IMR-90 (cell line): Measurements from ENCODE around the gene EMILIN2. TPM values are rescaled to one million over a fixed set of nuclear protein-coding genes. Genes with fewer than 3 reads are reported as not detected.

Source experiments
- ATAC-seq: fragments of 200-7000 bp; cut with Tn5 transposase; 2 replicates; pipeline ENCODE4 v1.9.1; 2020; ENCODE audit warnings: low read depth, mild to moderate bottlenecking, moderate library complexity
- BruUV-seq: library from RNA; stranded (reverse); fragments of 400-500 nt; replicated peaks from 2 replicates; lab custom pipeline; 2021; lab: Mats Ljungman, UMichigan
- CTCF ChIA-PET: fragments of 300-600 bp; formaldehyde crosslinking; extraction: SDS; loops from one replicate; lab custom pipeline; 2021; ENCODE audit warnings: antibody characterized with exemption; lab: Yijun Ruan, JAX
- POLR2A ChIA-PET: fragments of 300-600 bp; sonication (Branson Sonifier 250); formaldehyde crosslinking; loops from one replicate; lab custom pipeline; 2022; ENCODE audit warnings: antibody characterized with exemption; ENCODE audit not compliant: unreplicated experiment; lab: Charles Lee
- DNase-seq: peaks from one replicate; pipeline ENCODE4 v3.0.0; 2013
- H2AFZ ChIP-seq: replicated peaks from 2 replicates; pipeline ENCODE3; 2013; ENCODE audit warnings: low read length, mild to moderate bottlenecking; ENCODE audit not compliant: poor library complexity
- H2AK5ac ChIP-seq: 2 replicates; pipeline ENCODE4 v1.6.1; 2013; ENCODE audit warnings: low read depth, low read length, inconsistent platforms
- H2AK9ac ChIP-seq: replicated peaks from 2 replicates; pipeline ENCODE3; 2013; ENCODE audit warnings: mild to moderate bottlenecking, low read depth, low read length, moderate library complexity; ENCODE audit not compliant: poor library complexity
- H2BK120ac ChIP-seq: 2 replicates; pipeline ENCODE4 v1.6.1; 2013; ENCODE audit warnings: low read depth, low read length, inconsistent platforms
- H2BK15ac ChIP-seq: 3 replicates; pipeline ENCODE4 v1.6.1; 2013; ENCODE audit warnings: low read depth, low read length, inconsistent platforms
- H2BK20ac ChIP-seq: 2 replicates; pipeline ENCODE4 v1.6.1; 2013; ENCODE audit warnings: low read depth, mild to moderate bottlenecking, inconsistent platforms, low read length, moderate library complexity
- H2BK5ac ChIP-seq: 2 replicates; pipeline ENCODE4 v1.6.1; 2013; ENCODE audit warnings: mild to moderate bottlenecking, low read depth, low read length, inconsistent platforms; ENCODE audit not compliant: poor library complexity, severe bottlenecking
- H3K14ac ChIP-seq: replicated peaks from 2 replicates; pipeline ENCODE4 v1.6.1; 2013; ENCODE audit warnings: low read depth, low read length, inconsistent platforms
- H3K18ac ChIP-seq: 2 replicates; pipeline ENCODE4 v1.6.1; 2013; ENCODE audit warnings: low read depth, low read length, control low read depth
- H3K23ac ChIP-seq: 2 replicates; pipeline ENCODE4 v1.6.1; 2013; ENCODE audit warnings: low read depth, low read length, inconsistent platforms
- H3K27ac ChIP-seq: 2 replicates; pipeline ENCODE4 v1.5.1; 2013; ENCODE audit warnings: mild to moderate bottlenecking, control low read depth, low read length; ENCODE audit not compliant: insufficient read depth
- H3K27me3 ChIP-seq: 2 replicates; pipeline ENCODE4 v1.6.1; 2013; ENCODE audit warnings: low read length; ENCODE audit not compliant: control insufficient read depth, insufficient read depth
- H3K36me3 ChIP-seq: 2 replicates; pipeline ENCODE4 v1.6.1; 2013; ENCODE audit warnings: low read length, mixed read lengths; ENCODE audit not compliant: control insufficient read depth, insufficient read depth
- H3K4ac ChIP-seq: 2 replicates; pipeline ENCODE4 v1.6.1; 2013; ENCODE audit warnings: low read depth, low read length, inconsistent platforms
- H3K4me1 ChIP-seq: 2 replicates; pipeline ENCODE4 v1.6.1; 2013; ENCODE audit warnings: low read length, mixed read lengths; ENCODE audit not compliant: control insufficient read depth, insufficient read depth
- H3K4me2 ChIP-seq: 2 replicates; pipeline ENCODE4 v1.6.1; 2013; ENCODE audit warnings: low read depth, mild to moderate bottlenecking, control low read depth, low read length, moderate library complexity
- H3K4me3 ChIP-seq: 2 replicates; pipeline ENCODE4 v1.5.1; 2013; ENCODE audit warnings: low read depth, mild to moderate bottlenecking, control low read depth, low read length, moderate library complexity; ENCODE audit not compliant: insufficient read depth
- H3K56ac ChIP-seq: 2 replicates; pipeline ENCODE4 v1.6.1; 2013; ENCODE audit warnings: low read length, inconsistent platforms; ENCODE audit not compliant: insufficient read depth; ENCODE audit errors: extremely low read depth
- H3K79me1 ChIP-seq, 2 experiments: 2 replicates each; pipeline ENCODE4 v1.6.1; 2013; ENCODE audit warnings: low read length in 2 of 2, inconsistent platforms in 1 of 2, low read depth in 1 of 2
- H3K9ac ChIP-seq: 2 replicates; pipeline ENCODE4 v1.6.1; 2013; ENCODE audit warnings: low read depth, low read length, control low read depth
- H3K9me1 ChIP-seq: 2 replicates; pipeline ENCODE4 v1.6.1; 2013; ENCODE audit warnings: low read length, inconsistent platforms; ENCODE audit not compliant: insufficient read depth
- H3K9me3 ChIP-seq: 2 replicates; pipeline ENCODE4 v1.6.1; 2013; ENCODE audit warnings: low read length; ENCODE audit not compliant: control insufficient read depth, insufficient read depth
- H4K20me1 ChIP-seq: 2 replicates; pipeline ENCODE4 v1.6.1; 2013; ENCODE audit warnings: low read length, inconsistent platforms; ENCODE audit not compliant: insufficient read depth
- H4K5ac ChIP-seq: 2 replicates; pipeline ENCODE4 v1.6.1; 2013; ENCODE audit warnings: mild to moderate bottlenecking, low read depth, low read length, control low read depth
- H4K8ac ChIP-seq, 2 experiments: 2 replicates each; pipeline ENCODE4 v1.6.1; 2013; ENCODE audit warnings: low read depth in 2 of 2, low read length in 2 of 2, control low read depth in 1 of 2, inconsistent platforms in 1 of 2
- H4K91ac ChIP-seq: 2 replicates; pipeline ENCODE4 v1.6.1; 2013; ENCODE audit warnings: low read depth, low read length, inconsistent platforms; ENCODE audit not compliant: insufficient read depth
- RCOR1 ChIP-seq: IDR thresholded peaks from 2 replicates; pipeline ENCODE4 v1.6.1; 2012; ENCODE audit warnings: mild to moderate bottlenecking, low read length, improper control_type of control experiment; ENCODE audit not compliant: insufficient replicate concordance
- USF2 ChIP-seq: fragments of 150-350 bp; IDR thresholded peaks from 2 replicates; pipeline ENCODE4 v1.6.1; 2017; ENCODE audit warnings: mild to moderate bottlenecking, antibody characterized with exemption, low read length, low read depth
- WGBS, 2 experiments: methylation state at CpG; one replicate each; pipeline versions ENCODE4 v1.1.5 to v1.1.7; 2013; ENCODE audit warnings: missing lambda C conversion rate in 2 of 2; ENCODE audit not compliant: insufficient read length in 1 of 2; ENCODE audit errors: extremely low coverage in 2 of 2; 5-methylcytosine and 5-hydroxymethylcytosine counted together
- dilution Hi-C: fragments of 300-500 bp; cut with HindIII; formaldehyde crosslinking; loops from one replicate; pipeline ENCODE4 v1.14.3; 2018; ENCODE audit warnings: low sequenced_read_pairs; ENCODE audit not compliant: unreplicated experiment
- in situ Hi-C: fragments of 300-500 bp; cut with MboI; formaldehyde crosslinking; loops from 3 replicates; pipeline ENCODE4 v1.14.3; 2019; ENCODE audit warnings: low sequenced_read_pairs, inconsistent platforms, mixed read lengths
- intact Hi-C: fragments of 100-400 bp; cut with micrococcal nuclease; formaldehyde crosslinking; loops from 2 replicates; pipeline ENCODE4 v1.10.0; 2022
- polyA plus RNA-seq, 3 experiments: library from polyadenylated mRNA; depleted of rRNA; stranded (reverse); fragments of >200 nt; gene quantifications; 2 replicates each; pipeline ENCODE4 v1.2.3, GENCODE V29; 2012; ENCODE audit warnings: low replicate concordance in 1 of 3
- total RNA-seq: library from RNA; depleted of rRNA; stranded (reverse); fragments of >200 nt; gene quantifications from 2 replicates; pipeline ENCODE4 v1.2.3, GENCODE V29; 2012

EMILIN2 gene
- total and polyA plus RNA-seq, 2 of the 4 experiments (the other 2 are of a cell fraction): under 0.01 to 0.14 TPM

- Histone ChIP-seq H2AK5ac (no peak overlapping the region), H2BK5ac (no peak overlapping the region), H3K27me3 (peaks cover 11% of the 10 kb centered on the region), H4K20me1 (no peaks in the 10 kb centered on the region), H3K9ac (no peak overlapping the region), H3K79me1 (no peaks in the 10 kb centered on the region), H3K4me1 (peaks cover 1% of the 10 kb centered on the region; the same call in 1 of the 2 replicates), H2BK120ac (no peak overlapping the region), H2BK15ac (no peak overlapping the region), H2BK20ac (no peak overlapping the region), H3K4me3 (no peak overlapping the region), H3K56ac (no peak overlapping the region), H2AFZ (no peak overlapping the region), H2AK9ac (no peak overlapping the region), H3K14ac (no peak overlapping the region), H3K23ac (no peak overlapping the region), H3K18ac (no peak overlapping the region), H4K91ac (no peak overlapping the region), H4K5ac (no peak overlapping the region), H4K8ac (no peak overlapping the region), H3K9me3 (no peaks in the 10 kb centered on the region), H3K27ac (no peak overlapping the region), H3K4ac (no peak overlapping the region), H3K9me1 (no peaks in the 10 kb centered on the region), H3K4me2 (no peak overlapping the region), H3K36me3 (no peaks in the 10 kb centered on the region)
- no peak for DNase-seq
- no TSS peak for BruUV-seq
- CTCF ChIA-PET: no interaction called here
- WGBS, 2 experiments: no CpG with 5 or more reads among the region's 2 CpGs
- intact Hi-C loops: no loop called here
- no peak for ATAC-seq
- dilution Hi-C loops: no loop called here
- in situ Hi-C loops: no loop called here
- no peak for TF ChIP-seq RCOR1
- no peak for TF ChIP-seq USF2
- POLR2A ChIA-PET: no interaction called here
These were observed 25.1 kb upstream of the EMILIN2 start for GRCh38 chr18:2821695-2822094.
